ENCODE data around the gene PRKCE. TPM values are rescaled to one million over a fixed set of nuclear protein-coding genes. Genes with fewer than 3 reads are reported as not detected.
"Not testable (repeated sequence)": the region's sequence is repeated elsewhere in the genome, so short reads cannot be mapped to it uniquely, and the experiment has no call there.

Gene PRKCE
- polyA plus RNA-seq, 4 donors: 8.1 to 10.5 (median 9.3) TPM

DNA sequence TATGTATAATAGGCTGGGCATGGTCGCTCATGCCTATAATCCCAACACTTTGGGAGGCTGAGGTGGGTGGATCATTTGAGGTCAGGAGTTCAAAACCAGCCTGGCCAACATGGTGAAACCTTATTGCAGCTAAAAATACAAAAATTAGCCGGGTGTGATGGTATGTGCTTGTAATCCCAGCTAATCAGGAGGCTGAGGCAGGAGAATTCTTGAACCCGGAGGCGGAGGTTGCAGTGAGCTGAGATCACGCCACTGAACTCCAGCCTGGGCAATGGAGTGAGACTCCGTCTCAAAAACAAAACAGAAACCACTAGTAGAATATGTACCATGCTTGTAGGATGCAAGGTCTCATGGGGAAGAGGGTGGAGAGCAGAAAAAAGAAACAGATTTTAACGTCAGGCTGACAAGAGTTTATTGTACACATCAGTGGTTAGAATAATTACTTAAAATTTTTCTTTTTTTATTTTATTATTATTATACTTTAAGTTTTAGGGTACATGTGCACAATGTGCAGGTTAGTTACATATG, 44.1 kb downstream of the PRKCE start:
- not testable (repeated sequence) for DNase-seq (ENCODE audit: low read depth in 4 of 4, low spot score in 3 of 4)

- no peak for DNase-seq (ENCODE audit: low read depth in 4 of 4, low spot score in 3 of 4)
Measured at GRCh38 chr2:45696708-45697107, 45.2 kb downstream of the PRKCE start.

GRCh38 chr2:45697190-45697589, 45.7 kb downstream of the PRKCE start:
- no peak for DNase-seq (ENCODE audit: low read depth in 4 of 4, low spot score in 3 of 4)

DNA sequence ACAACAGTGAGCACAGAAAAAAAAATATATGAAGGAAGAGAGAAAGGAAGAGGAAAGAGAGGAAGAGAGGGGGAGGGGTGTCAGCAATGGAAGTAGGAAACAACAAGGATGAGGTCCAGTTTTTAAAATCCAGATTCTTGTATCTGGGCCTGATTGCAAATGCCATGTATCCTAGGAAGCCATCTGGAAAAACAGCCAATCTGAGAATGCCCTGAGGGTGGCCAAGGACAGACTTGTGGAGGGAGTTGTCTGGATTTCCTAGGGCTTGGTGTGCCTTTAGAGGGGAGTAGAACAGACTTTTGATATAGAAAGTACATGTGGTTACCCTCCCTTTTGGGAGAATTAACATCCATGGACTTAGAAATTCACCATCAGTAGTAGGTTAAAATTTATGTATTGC, 47.1 kb downstream of the PRKCE start:
- DNase-seq (ENCODE audit: low read depth in 4 of 4, low spot score in 3 of 4): no peak

- no peak for DNase-seq (ENCODE audit: low read depth in 4 of 4, low spot score in 3 of 4)
Measured at GRCh38 chr2:45699032-45699658, 47.7 kb downstream of the PRKCE start.

DNA sequence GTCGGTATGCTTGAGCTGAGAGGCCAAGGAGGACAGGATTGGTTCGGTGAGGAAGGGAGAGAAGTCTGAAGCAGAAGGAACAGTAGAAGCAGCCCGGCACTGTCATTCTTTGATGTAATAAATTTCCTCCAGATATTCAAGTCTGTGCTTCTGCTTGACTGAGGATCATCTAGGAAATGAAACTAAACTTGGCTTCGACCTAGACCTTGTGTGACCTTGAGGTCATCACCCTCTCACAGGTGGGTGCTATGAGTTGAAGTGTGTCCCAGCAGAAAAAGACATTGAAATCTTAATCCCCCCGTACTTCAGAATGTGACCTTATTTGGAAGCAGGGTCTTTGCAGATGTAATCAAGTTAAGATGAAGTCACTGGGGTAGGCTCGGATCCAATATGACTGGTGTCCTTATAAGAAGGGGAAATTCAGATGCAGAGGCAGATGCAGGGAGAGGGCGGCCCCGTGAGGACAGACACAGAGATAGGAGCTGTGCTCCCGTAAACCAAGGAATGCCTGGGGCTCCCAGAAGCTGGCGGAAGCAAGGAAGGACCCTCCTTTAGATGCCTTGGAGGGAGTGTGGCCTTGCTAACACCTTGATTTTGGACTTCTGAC, 49.0 kb downstream of the PRKCE start:
- no peak for DNase-seq (ENCODE audit: low read depth in 4 of 4, low spot score in 3 of 4)

DNA sequence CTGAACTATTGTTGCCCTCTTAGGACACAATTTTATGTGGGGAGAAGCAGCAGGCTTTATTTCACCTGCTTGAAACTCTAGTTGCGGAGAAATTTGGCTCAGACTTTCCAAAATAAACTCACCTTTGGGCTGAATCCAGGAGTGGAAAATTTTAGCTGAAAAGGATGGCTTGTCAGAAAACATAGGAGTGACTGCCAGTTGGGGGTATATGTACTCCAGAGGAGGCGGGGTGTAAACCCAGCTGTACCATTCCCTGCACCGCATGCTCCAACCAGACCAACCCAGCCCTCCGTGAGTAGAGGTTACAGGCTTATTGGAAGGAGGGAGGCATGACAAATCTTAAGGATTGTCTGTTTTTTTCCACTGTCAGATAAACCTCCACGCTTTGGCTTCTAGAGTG, 53.8 kb downstream of the PRKCE start:
- no peak for DNase-seq (ENCODE audit: low read depth in 4 of 4, low spot score in 3 of 4)

DNA sequence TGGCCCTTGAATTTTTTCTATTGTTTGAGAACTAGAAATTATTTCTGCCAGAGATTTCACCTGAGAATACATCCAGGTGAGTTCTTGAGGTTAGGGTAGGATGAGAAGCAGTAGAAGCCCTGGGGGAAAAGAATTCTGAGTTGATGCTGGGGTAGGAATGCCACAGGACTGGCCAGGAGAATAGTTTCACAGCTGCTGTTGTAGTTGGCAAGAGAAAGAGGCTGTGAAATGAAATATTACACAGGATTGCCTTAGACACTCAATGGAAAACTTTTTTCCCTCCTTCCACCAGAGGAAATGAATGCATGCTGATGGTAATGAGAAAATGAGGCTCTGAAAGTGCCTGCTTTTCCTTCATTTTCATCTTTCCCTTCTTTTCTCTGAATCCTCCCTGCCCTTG, 54.6 kb downstream of the PRKCE start:
- no peak for DNase-seq (ENCODE audit: low read depth in 4 of 4, low spot score in 3 of 4)

GRCh38 chr2:45707006-45707405, 55.5 kb downstream of the PRKCE start:
- DNase-seq (ENCODE audit: low read depth in 4 of 4, low spot score in 3 of 4): no peak

GRCh38 chr2:45707661-45708060, 56.2 kb downstream of the PRKCE start:
- no peak for DNase-seq (ENCODE audit: low read depth in 4 of 4, low spot score in 3 of 4)

- DNase-seq (ENCODE audit: low read depth in 4 of 4, low spot score in 3 of 4): no peak
Measured at GRCh38 chr2:45708501-45708900, 57.0 kb downstream of the PRKCE start.

- no peak for DNase-seq (ENCODE audit: low read depth in 4 of 4, low spot score in 3 of 4)
Measured at GRCh38 chr2:45709137-45709536, 57.7 kb downstream of the PRKCE start.

DNA sequence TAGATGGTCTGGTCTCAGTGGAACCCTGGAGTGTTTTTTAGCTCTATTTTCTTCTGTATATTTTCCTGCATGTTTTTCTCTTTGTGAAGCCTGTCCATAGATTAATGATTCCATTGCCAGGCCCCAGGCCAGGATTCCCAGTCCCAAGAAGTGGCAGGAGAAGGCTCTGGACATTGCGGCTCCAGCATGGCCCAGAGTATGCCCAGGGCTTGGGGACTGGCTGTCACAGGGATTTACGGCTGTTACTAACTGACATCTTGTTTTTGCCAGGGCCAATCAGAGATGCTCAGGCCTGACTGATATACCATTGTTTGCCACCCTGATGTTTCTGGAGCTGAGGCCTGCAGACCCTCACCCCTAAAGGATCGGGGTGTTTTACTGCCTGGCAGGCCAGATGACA, 59.0 kb downstream of the PRKCE start:
- DNase-seq (ENCODE audit: low read depth in 4 of 4, low spot score in 3 of 4): no peak

DNA sequence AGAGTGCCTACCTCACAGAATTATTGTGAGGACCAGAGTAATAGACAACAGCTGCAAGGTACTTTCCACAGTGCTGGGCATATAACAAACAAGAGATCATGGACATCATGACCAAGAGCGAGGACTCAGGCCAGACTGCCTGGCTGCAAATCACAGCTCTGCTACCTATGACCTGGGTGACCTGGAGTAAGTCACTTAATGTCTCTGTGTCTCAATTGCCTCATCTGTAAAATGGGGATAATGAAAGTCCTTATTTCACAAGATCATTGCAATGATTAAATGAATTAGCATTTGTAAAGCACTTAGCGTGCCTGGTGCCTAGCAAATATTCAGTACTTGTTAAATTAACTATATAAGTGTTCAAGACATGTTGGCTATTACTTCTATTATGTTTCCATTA, 59.7 kb downstream of the PRKCE start:
- no peak for DNase-seq (ENCODE audit: low read depth in 4 of 4, low spot score in 3 of 4)

- no peak for DNase-seq (ENCODE audit: low read depth in 4 of 4, low spot score in 3 of 4)
Measured at GRCh38 chr2:45712570-45712969, 61.1 kb downstream of the PRKCE start.

DNA sequence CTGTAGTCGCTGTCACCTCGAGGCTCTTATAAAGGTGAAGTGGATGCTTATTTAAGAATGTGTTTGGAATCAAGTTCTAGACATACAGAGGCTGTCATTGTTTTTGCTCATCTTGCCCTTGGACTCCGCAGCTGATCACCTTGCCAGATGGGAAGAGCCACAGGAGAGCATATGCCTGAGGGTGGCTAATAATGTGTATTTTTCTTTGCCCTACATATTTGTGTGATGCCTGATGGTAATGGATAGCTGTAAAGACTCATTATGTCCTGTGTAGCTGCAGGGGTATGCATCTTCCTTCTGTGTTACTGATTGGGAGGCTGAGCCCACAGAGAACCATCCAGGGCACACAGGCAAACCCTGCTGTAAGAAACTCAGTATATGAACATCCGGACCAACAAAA, 61.7 kb downstream of the PRKCE start:
- DNase-seq (ENCODE audit: low read depth in 4 of 4, low spot score in 3 of 4): no peak

DNA sequence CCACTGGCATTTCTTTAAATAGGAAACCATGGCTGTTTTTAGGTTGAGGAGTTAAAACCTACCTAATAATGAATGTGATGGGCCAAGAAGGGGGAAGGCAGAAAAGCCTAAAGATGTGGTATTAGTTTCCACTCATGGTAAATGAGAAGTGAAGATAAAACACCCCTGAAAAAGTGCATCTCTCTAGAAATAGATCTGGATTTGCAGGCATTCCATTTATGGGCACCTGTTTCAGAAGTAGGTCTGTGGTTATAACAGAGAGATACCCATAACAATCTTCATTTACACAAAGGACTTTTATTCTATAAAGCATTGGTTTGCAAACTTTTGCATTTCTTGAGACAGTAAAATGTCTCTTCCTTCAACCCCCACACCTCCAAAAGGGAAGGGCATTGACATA, 62.1 kb downstream of the PRKCE start:
- DNase-seq (ENCODE audit: low read depth in 4 of 4, low spot score in 3 of 4): no peak

- DNase-seq (ENCODE audit: low read depth in 4 of 4, low spot score in 3 of 4): no peak
Measured at GRCh38 chr2:45714679-45715078, 63.2 kb downstream of the PRKCE start.

DNA sequence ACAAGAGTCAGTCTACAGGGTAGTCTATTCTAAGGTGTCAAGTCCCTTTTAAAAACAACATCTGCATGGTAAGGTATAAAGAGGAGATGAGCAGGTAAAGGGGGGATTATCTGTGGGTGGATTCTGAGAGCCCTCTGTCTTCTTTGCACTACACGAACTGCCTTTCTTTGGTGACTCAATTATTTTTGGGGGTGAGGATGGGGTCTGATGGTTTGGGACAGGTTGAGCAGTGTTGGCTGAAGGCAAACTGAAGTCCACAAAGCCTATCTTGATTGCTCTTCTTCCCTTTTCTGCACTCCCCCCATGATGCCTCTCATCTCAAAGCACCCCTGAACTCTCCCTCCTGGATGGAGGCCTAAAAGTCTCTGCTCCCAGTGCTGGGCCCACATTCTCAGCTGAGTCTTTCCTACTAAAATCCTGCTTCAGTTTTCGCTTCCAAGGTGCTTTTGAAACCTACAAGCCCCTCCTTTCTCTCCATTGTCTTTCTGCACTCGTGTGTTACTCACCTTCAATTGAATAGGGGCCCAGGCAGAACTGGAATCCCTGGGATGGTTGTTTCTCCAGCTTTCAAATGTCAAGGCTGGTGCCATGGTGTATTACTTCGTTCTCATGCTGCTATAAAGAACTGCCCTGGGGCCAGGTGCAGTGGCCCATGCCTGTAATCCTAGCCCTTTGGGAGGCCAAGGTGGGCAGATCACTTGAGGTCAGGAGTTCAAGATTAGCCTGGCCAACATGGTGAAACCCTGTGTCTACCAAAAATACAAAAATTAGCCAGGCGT, 64.3 kb downstream of the PRKCE start:
- DNase-seq (ENCODE audit: low read depth in 4 of 4, low spot score in 3 of 4): no peak

DNA sequence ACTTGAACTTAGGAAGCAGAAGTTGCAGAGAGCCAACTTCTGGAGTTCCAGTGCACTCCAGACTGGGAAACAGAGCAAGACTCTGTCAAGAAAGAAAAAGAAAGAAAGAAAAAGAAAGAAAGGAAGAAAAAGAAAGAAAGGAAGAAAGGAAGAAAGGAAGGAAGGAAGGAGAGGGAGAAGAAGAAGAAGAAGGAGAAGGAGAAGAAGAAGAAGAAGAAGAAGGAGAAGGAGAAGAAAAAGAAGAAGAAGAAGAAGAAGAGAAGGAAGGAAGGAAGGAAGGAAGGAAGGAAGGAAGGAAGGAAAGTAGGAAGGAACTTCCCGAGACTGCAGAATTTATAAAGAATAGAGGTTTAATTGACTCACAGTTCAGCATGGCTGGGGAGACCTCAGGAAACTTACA, 65.0 kb downstream of the PRKCE start:
- DNase-seq (ENCODE audit: low read depth in 4 of 4, low spot score in 3 of 4): not testable (repeated sequence)

DNA sequence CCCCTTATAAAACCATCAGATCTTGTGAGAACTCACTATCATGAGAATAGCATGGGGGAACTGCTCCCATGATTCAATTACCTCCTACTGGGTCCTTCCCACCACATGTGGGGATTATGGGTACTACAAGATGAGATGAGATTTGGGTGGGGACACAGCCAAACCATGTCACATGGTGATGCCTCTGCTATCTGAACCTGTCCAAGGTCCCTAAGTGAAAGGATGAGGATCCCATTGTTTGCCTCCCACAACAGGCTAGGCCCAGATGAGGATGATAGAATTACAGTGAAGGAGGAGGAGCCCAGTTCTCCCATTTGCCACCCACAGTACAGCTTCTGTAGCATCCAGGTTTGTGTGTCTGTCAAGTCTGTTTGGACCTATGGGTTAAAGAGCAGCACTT, 65.4 kb downstream of the PRKCE start:
- DNase-seq (ENCODE audit: low read depth in 4 of 4, low spot score in 3 of 4): no peak

DNA sequence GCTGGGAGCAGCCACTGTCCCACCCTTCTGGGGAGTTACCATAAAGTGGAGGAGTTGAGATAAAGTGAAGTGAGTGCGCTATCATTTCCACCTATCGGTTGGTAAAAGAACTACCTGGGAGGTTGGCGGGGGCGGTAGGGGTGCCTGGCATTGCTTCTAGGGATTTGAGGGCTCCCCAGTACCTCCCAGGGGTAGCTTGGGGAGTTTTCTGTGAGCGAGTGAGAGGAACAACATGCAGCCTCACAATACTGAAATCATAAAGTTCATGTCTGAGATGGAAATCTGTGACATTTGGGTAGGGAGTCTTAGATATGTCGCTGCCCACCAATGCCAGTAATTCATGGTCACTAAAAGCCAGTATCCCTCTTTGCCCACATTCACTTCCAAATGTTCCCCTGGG, 68.7 kb downstream of the PRKCE start:
- DNase-seq (ENCODE audit: low read depth in 4 of 4, low spot score in 3 of 4): no peak
